AG09319 (cell line): Measurements from ENCODE around the gene ARL14EP.
A peak's percentile ranks its signal among the peaks of the same experiment; 100 is the strongest.

Source experiments
- DNase-seq: peaks from one replicate; pipeline ENCODE4 v3.0.0-alpha.2; 2010; ENCODE audit warnings: low read depth; ENCODE audit errors: extremely low read depth
- TF ChIP-seq, protein P1 (sequence below): IDR thresholded peaks from 2 replicates; pipeline ENCODE4 v1.5.1; 2011; ENCODE audit warnings: low read depth, mild to moderate bottlenecking, inconsistent platforms, low read length, moderate library complexity

The ARL14EP gene

DNA sequence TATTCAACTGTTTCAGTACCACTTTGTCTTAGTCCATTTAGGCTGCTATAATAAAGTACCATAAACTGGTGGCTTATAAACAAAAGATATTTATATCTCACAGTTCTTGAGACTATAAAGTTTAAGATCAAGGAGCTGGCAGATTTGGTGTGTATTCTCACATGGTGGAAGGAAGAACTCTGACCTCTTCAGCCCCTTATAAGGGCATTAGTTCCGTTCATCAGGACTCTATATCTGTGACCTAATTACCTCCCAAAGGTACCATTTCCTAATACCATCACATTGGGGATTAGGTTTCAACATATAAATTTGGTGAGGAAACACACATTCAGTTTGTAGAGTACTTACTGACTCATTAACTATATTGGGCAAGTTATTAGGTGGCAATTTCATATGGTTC is 10.7 kb upstream of the ARL14EP start:
- DNase-seq, result no peak
- TF ChIP-seq, protein P1, sequence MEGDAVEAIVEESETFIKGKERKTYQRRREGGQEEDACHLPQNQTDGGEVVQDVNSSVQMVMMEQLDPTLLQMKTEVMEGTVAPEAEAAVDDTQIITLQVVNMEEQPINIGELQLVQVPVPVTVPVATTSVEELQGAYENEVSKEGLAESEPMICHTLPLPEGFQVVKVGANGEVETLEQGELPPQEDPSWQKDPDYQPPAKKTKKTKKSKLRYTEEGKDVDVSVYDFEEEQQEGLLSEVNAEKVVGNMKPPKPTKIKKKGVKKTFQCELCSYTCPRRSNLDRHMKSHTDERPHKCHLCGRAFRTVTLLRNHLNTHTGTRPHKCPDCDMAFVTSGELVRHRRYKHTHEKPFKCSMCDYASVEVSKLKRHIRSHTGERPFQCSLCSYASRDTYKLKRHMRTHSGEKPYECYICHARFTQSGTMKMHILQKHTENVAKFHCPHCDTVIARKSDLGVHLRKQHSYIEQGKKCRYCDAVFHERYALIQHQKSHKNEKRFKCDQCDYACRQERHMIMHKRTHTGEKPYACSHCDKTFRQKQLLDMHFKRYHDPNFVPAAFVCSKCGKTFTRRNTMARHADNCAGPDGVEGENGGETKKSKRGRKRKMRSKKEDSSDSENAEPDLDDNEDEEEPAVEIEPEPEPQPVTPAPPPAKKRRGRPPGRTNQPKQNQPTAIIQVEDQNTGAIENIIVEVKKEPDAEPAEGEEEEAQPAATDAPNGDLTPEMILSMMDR, result no peak

GRCh38 chr11:30313580-30313979 is 9.3 kb upstream of the ARL14EP start:
- DNase-seq, result no peak
- TF ChIP-seq, protein P1, result no peak

DNA sequence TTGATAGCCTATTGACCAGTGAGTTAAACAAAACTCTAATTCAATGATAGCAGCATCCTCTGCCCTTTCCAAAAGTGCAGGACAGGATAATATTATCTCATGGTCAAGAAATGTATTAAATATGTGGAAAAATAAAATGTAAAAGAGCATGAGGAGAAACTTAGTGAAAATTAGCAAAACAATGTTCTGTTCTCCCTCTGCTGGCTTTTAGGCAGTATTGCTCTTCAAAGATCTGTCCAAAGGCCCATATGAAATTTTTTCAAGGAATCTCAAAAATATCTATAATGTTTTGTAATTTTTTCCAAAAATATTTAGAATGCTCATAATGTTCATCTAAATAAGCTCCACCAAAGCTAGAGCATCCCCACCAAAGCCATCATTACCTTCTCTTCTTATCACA is 8.3 kb upstream of the ARL14EP start:
- DNase-seq, result no peak

DNA sequence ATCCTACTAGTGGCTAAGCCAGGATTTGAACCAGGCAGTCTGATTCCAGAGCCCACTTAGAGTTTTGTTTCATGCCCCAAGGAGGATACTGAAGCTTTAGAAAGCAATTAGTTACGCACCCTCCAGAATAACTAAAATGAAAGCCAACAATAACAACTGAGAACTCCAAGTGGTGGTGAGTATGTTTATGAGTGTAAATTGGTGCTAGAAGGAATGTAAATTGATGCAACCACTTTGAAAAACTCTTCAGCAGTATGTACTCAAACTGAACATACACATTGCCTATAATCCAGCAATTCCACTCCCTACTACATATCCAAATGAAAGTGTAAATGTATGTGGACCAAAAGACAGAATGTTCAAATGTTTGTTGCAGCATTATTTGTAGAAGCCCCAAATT is 6.7 kb upstream of the ARL14EP start:
- TF ChIP-seq, protein P1, result no peak
- no peak for DNase-seq

More for the DNA sequence above, 8.3 kb upstream of the ARL14EP start:
- TF ChIP-seq, protein P1, result peak; percentile 44

GRCh38 chr11:30317030-30317429 is 5.9 kb upstream of the ARL14EP start:
- TF ChIP-seq, protein P1, result no peak
- DNase-seq, result no peak

DNA sequence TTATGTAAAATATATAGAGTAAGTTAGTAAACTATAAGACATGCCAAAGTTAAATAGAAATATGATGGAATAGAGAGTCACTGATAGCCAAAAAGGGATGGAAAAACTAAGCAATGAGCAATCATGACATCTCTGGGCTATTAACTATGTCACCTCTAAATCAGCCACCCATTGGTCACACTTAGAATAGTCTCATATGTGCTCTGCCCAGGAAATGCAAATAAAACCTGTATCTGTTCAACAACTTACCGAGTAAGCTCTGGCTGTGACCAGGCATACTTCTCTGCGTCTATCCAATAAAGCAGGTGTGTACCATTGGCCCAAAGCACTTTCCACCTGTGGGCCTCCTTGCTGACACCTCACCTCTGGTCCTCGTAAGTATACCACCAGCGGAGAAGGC is 1.6 kb upstream of the ARL14EP start:
- TF ChIP-seq, protein P1, result no peak
- no peak for DNase-seq

- TF ChIP-seq, protein P1, result no peak
- no peak for DNase-seq
These were observed 713 bp upstream of the ARL14EP start for GRCh38 chr11:30322191-30322590.
